Heart left ventricle (tissue), 13 donors: ENCODE data around the gene PLAGL2.

ENCODE experiments used
- POLR2A ChIP-seq, 2 donors: fragments of 450-650 bp; IDR thresholded peaks; one replicate each; pipeline ENCODE4 v1.6.1; 2017; ENCODE audit warnings: antibody characterized with exemption in 2 of 2, mild to moderate bottlenecking in 2 of 2, moderate library complexity in 2 of 2
- TF ChIP-seq, protein P1 (sequence below), 12 donors: fragments of 200-600 bp; sonication (generic) in 4 of 12; IDR thresholded peaks; one replicate each; pipeline versions ENCODE4 v1.5.0 to v1.8.0; 2018 to 2022; ENCODE audit warnings: antibody characterized with exemption in 12 of 12, mild to moderate bottlenecking in 5 of 12
- donor health status: ischemic (EF 13 %, LVEDD 7.1; RV severe dilation, severe dysfunction).
- donor health status: DM: no; HTN: yes; CAD: no.
- donor health status: DM: no; HTN: no; CAD: no.
- donor health status: ischemic (EF 25% LVEDD 6.9; RV normal size, moderate dysfunction).
- donor health status: ischemic (EF 25% LVEDD 5.7; RV mildly dilated, moderate dysfunction).
- donor health status: ischemic (EF 35%, LVEDD 5.7; RV mildly dilated, moderate dysfunction).
- donor health status: nonischemic (EF 11% LVEDD 7.7; RV severe dilation, severe dysfunction).
- donor health status: DM: yes; HTN: yes; CAD: no.
- donor health status: PGD.
- donor health status: ischemic (EF 29% LVEDD 5.4; RV normal size, mild dysfunction).
- donor health status: nonischemic (EF 23%, LVEDD 6.1; RV moderate dilation, normal function).

- TF ChIP-seq, protein P1, sequence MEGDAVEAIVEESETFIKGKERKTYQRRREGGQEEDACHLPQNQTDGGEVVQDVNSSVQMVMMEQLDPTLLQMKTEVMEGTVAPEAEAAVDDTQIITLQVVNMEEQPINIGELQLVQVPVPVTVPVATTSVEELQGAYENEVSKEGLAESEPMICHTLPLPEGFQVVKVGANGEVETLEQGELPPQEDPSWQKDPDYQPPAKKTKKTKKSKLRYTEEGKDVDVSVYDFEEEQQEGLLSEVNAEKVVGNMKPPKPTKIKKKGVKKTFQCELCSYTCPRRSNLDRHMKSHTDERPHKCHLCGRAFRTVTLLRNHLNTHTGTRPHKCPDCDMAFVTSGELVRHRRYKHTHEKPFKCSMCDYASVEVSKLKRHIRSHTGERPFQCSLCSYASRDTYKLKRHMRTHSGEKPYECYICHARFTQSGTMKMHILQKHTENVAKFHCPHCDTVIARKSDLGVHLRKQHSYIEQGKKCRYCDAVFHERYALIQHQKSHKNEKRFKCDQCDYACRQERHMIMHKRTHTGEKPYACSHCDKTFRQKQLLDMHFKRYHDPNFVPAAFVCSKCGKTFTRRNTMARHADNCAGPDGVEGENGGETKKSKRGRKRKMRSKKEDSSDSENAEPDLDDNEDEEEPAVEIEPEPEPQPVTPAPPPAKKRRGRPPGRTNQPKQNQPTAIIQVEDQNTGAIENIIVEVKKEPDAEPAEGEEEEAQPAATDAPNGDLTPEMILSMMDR (IDR thresholded peaks at IDR 0.05) = no peak
- no peak for TF ChIP-seq POLR2A (IDR thresholded peaks at IDR 0.05)
These were observed 16.9 kb upstream of the PLAGL2 start for GRCh38 chr20:32224463-32224862.
